Measurements from ENCODE around the gene ZC2HC1C.

GRCh38 chr14:75023108-75023507 lies 46.3 kb upstream of the ZC2HC1C start:
- TF ChIP-seq ZNF274 (IDR thresholded peaks at IDR 0.05; ENCODE audit: low read depth, low read length) (no peak), SUZ12 (IDR thresholded peaks at IDR 0.05; ENCODE audit: extremely low read depth, insufficient read depth, insufficient read length) (no peak)

Data from NT2/D1 (cell line).